Epithelial cell of proximal tubule (primary cell): ENCODE measurements around the gene GLYR1. TPM values are rescaled to one million over a fixed set of nuclear protein-coding genes. Genes with fewer than 3 reads are reported as not detected.

Experiments
- DNase-seq: peaks from one replicate; pipeline ENCODE4 v3.0.0-alpha.2; 2011; ENCODE audit warnings: low read depth
- H3K4me3 ChIP-seq: 2 replicates; pipeline ENCODE4 v1.5.1; 2011; ENCODE audit warnings: low read depth, mild to moderate bottlenecking, low read length
- CTCF ChIP-seq: conservative IDR thresholded peaks from 2 replicates; pipeline ENCODE4 v1.5.1; 2012; ENCODE audit warnings: low read depth, mild to moderate bottlenecking, low read length
- total RNA-seq: library from RNA; depleted of rRNA; stranded (reverse); fragments of >200 nt; gene quantifications from 2 replicates; pipeline ENCODE4 v1.2.3, GENCODE V29; 2015

Gene GLYR1
- total RNA-seq, 1 donor from 2014 or later = 33.1 TPM

- no peak overlapping the region for H3K4me3 ChIP-seq
- no peak for TF ChIP-seq CTCF
These were observed 13.7 kb upstream of the GLYR1 start for GRCh38 chr16:4860727-4861342.

GRCh38 chr16:4859900-4860255, 12.8 kb upstream of the GLYR1 start:
- no peak for TF ChIP-seq CTCF
- DNase-seq = no peak
- H3K4me3 ChIP-seq = no peak overlapping the region

More at GRCh38 chr16:4860727-4861342, 13.7 kb upstream of the GLYR1 start:
- DNase-seq = no peak

- no peak for DNase-seq
- TF ChIP-seq CTCF = no peak
- H3K4me3 ChIP-seq = no peak overlapping the region
These were observed 12.3 kb upstream of the GLYR1 start for GRCh38 chr16:4859190-4859899.

GRCh38 chr16:4855804-4856203, 8.7 kb upstream of the GLYR1 start:
- no peak for DNase-seq
- H3K4me3 ChIP-seq = no peak overlapping the region
- TF ChIP-seq CTCF = no peak

GRCh38 chr16:4855371-4855770, 8.3 kb upstream of the GLYR1 start:
- TF ChIP-seq CTCF = no peak
- DNase-seq = no peak
- H3K4me3 ChIP-seq = no peak overlapping the region

GRCh38 chr16:4852221-4852872, 5.3 kb upstream of the GLYR1 start:
- no peak for TF ChIP-seq CTCF
- H3K4me3 ChIP-seq = no peak overlapping the region
- DNase-seq = no peak
